GM13976 (cell line): ENCODE results near the gene ERBB4.
A peak's percentile ranks its signal among the peaks of the same experiment; 100 is the strongest.
"Not testable (repeated sequence)": the region's sequence is repeated elsewhere in the genome, so short reads cannot be mapped to it uniquely, and the experiment has no call there.

Experiments
- DNase-seq: peaks from one replicate; pipeline ENCODE4 v3.0.0; 2012; ENCODE audit warnings: low spot score
- CTCF ChIP-seq: IDR thresholded peaks from 2 replicates; pipeline ENCODE4 v1.5.1; 2012; ENCODE audit warnings: borderline replicate concordance, mild to moderate bottlenecking; ENCODE audit not compliant: insufficient read depth; ENCODE audit errors: extremely low read depth, missing control alignments, control extremely low read depth
- in situ Hi-C: fragments of 300-500 bp; cut with MboI; formaldehyde crosslinking; loops from one replicate; pipeline ENCODE4 v1.12.0; 2022; ENCODE audit warnings: low sequenced_read_pairs, mixed read lengths, inconsistent platforms; ENCODE audit not compliant: unreplicated experiment

Gene ERBB4

DNA sequence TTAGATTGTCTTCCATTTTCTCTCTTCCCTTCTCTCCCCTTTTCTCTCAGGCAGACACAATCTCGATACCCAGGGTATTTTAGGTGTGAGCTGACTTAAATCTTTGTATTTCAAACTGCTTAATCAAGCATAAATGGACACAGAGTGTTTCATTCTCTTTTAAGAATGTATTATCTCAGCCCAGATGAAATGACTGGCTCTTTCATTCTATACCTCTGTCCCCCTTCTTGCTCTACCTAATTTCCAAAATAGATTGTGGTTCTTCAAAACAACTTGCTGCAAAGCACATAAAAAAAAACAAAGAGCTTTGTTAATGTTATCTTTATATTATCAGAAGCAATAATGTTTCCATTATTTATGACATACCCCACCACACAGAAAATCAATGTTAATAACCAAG lies 514.6 kb downstream of the ERBB4 start:
- DNase-seq: no peak
- in situ Hi-C loops: no loop called here
- TF ChIP-seq CTCF: no peak

GRCh38 chr2:212022966-212023365 lies 515.6 kb downstream of the ERBB4 start:
- DNase-seq: no peak
- no peak for TF ChIP-seq CTCF
- in situ Hi-C loops: no loop called here

GRCh38 chr2:212021947-212022346 lies 516.7 kb downstream of the ERBB4 start:
- no peak for DNase-seq
- TF ChIP-seq CTCF: no peak
- in situ Hi-C loops: no loop called here

- TF ChIP-seq CTCF: no peak
- in situ Hi-C loops: no loop called here
- no peak for DNase-seq
Observed at GRCh38 chr2:212015588-212015987, 523.0 kb downstream of the ERBB4 start.

DNA sequence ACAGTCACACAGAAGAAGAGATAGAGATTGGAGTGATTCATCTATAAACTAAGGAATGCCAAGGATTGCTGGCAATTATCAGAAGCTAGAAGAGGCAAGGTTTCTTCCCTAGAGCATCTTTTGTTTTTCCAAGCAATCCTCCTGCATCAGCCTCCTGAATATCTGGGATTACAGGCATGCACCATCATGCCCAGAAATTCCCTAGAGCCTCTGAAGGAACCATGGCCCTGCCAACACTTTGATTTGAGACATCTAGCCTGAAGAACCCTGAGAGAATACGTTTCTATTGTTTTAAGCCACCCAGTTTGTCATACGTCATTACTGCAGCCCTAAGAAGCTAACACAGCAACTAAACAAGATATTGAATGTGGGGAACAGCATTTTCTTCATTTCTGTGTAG lies 525.0 kb downstream of the ERBB4 start:
- in situ Hi-C loops: no loop called here
- DNase-seq: no peak
- no peak for TF ChIP-seq CTCF

DNA sequence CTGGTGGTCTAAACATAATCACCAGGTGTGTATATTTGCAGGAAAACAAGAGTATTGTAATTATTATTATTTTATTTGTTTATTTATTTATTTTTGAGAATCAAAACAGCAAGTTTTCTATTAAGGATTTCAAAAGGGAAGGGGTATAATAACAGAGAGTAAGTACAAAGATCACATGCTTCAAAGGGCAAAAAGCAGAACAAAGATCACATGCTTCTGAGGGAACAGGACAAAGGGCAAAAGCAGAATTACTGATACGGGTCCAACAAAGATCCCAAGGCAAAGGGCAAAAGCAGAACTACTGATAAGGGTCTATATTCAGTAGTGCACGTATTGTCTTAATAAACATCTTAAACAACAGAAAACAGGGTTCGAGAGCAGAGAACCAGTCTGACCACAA lies 528.3 kb downstream of the ERBB4 start:
- in situ Hi-C loops: not testable (repeated sequence)

DNA sequence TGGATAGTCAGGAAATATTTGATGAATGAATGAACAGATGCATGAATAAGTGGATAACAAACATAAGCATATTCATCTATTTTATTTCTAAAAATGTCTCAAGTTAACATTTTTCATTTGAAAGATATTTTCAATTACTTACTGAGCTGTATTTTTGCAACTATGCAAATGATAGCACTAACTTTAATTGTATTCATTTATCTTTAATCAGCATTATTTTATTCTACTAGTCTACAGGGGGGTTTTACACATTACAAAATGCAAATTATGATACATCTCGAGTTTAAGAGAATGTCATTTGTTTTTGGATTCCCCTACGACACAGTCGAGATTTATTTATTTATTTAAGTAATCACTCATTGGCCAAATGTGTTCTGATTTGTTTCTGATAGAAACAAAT lies 530.6 kb downstream of the ERBB4 start:
- DNase-seq: no peak
- no peak for TF ChIP-seq CTCF
- in situ Hi-C loops: no loop called here

More for the DNA sequence above, 528.3 kb downstream of the ERBB4 start:
- DNase-seq: not testable (repeated sequence)

- DNase-seq: peak; percentile 12
- in situ Hi-C loops: no loop called here
- peak; percentile 53 for TF ChIP-seq CTCF
Observed at GRCh38 chr2:212005085-212005671, 533.4 kb downstream of the ERBB4 start.
